ENCODE data around the gene MYCL. TPM values are rescaled to one million over a fixed set of nuclear protein-coding genes. Genes with fewer than 3 reads are reported as not detected.

Gene MYCL
- total RNA-seq, 1 donor from 2014 or later = 25.8 TPM

DNA sequence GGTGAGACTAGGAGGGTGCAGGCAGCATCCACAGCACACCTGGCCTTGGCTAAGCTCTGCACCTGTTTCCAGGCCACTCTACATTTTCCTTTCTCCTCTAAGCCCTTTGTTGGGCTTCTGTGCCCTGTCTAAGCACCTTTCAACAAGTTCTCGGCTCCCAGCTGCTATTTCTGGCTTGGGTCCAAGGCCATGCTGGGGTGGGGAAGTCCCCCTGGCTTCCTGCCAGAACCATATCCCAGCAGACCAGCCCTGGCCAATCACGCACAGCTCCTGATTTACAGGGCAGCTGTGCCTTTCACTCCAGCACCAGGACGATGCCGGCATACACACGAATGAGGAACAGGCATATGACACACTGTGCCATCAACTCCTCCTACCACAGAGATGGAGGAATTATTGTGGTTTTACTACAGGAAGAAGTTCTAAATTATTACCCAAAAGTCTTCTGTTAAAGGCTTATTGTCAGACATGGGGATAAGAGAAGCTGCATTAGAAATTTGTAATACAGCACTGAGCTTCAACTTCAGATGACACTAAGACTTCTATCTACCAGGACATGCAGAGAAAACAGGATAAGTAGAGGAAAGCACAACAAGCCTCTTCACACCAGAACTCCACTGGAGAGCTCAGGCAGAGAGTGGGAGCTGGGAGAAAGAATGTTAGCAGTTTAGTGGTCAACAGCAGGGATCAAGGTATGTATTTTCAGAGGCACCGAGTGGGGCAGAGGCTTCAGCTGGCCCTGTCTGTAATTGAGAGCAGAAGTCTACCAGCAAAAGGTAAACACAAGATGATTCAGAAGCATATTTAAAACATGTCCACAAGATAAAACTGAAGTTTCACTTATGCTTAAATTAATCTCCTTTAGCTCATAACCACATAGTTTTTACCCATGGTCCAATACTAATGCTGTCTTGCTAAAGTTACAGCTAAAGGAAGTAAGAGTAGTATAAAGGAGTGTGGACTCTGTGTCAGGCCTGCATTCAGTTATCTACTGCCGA is 55.8 kb downstream of the MYCL start:
- H3K9me3 Mint-ChIP-seq = no peaks in the 10 kb centered on the region
- no peak for DNase-seq (ENCODE audit: low read depth, low spot score)

More for the DNA sequence above, 55.8 kb downstream of the MYCL start:
- Mint-ChIP-seq H3K36me3 (ENCODE audit: low read depth) (peaks cover 15% of the 10 kb centered on the region), H3K4me1 (peaks cover 32% of the 10 kb centered on the region), H3K4me3 (no peak overlapping the region), H3K27me3 (ENCODE audit: low read depth) (no peaks in the 10 kb centered on the region), H3K27ac (ENCODE audit: unreplicated experiment) (no peak overlapping the region)
- TF ChIP-seq, protein P1, sequence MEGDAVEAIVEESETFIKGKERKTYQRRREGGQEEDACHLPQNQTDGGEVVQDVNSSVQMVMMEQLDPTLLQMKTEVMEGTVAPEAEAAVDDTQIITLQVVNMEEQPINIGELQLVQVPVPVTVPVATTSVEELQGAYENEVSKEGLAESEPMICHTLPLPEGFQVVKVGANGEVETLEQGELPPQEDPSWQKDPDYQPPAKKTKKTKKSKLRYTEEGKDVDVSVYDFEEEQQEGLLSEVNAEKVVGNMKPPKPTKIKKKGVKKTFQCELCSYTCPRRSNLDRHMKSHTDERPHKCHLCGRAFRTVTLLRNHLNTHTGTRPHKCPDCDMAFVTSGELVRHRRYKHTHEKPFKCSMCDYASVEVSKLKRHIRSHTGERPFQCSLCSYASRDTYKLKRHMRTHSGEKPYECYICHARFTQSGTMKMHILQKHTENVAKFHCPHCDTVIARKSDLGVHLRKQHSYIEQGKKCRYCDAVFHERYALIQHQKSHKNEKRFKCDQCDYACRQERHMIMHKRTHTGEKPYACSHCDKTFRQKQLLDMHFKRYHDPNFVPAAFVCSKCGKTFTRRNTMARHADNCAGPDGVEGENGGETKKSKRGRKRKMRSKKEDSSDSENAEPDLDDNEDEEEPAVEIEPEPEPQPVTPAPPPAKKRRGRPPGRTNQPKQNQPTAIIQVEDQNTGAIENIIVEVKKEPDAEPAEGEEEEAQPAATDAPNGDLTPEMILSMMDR (conservative IDR thresholded peaks at IDR 0.05) = no peak

Other genes starting within 250 kb of the MYCL start
- not detected in 2 replicates for gene NT5C1A, start 229.8 kb downstream of the MYCL start, total RNA-seq
- gene HPCAL4, start 210.5 kb downstream of the MYCL start, total RNA-seq = 0.49 and 0.68 TPM in 2 replicates
- 51.3 and 56.2 TPM in 2 replicates for gene PPIE, start 163.0 kb downstream of the MYCL start, total RNA-seq
- 0.75 and 0.77 TPM in 2 replicates for gene OXCT2, start 130.6 kb downstream of the MYCL start, total RNA-seq
- gene BMP8B, start 113.1 kb downstream of the MYCL start, total RNA-seq = 1.2 and 1.4 TPM in 2 replicates
- gene TRIT1, start 18.4 kb downstream of the MYCL start, total RNA-seq = 35.4 and 35.9 TPM in 2 replicates
- gene MFSD2A, start 53.2 kb upstream of the MYCL start, total RNA-seq = 20.9 and 23.8 TPM in 2 replicates
- gene CAP1, start 138.8 kb upstream of the MYCL start, total RNA-seq = 213 TPM in 2 replicates
- 91.2 and 95.4 TPM in 2 replicates for gene PPT1, start 195.3 kb upstream of the MYCL start, total RNA-seq

All from neural crest cell (in vitro differentiated cells).